Measurements from ENCODE around the gene UNC79.

DNA sequence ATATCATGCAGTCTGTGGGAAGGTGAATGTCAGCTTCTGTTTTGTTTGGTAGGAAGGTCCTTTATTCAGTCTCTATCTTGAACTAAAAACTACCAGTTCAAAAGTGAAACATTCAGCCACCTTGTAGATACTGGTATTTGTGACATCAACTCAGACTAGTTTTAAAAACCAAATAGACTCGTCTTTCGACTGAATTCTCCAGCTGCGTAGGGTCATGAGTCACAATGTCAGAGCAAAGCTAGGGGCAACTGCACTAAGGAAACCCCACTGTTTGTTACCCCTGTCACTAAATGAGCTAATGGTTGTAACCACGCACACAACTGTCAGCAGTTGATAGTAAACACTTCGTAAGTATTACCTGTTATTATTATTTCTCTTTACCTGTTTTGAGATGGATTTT is 212.9 kb downstream of the UNC79 start:
- TF ChIP-seq, protein P1, sequence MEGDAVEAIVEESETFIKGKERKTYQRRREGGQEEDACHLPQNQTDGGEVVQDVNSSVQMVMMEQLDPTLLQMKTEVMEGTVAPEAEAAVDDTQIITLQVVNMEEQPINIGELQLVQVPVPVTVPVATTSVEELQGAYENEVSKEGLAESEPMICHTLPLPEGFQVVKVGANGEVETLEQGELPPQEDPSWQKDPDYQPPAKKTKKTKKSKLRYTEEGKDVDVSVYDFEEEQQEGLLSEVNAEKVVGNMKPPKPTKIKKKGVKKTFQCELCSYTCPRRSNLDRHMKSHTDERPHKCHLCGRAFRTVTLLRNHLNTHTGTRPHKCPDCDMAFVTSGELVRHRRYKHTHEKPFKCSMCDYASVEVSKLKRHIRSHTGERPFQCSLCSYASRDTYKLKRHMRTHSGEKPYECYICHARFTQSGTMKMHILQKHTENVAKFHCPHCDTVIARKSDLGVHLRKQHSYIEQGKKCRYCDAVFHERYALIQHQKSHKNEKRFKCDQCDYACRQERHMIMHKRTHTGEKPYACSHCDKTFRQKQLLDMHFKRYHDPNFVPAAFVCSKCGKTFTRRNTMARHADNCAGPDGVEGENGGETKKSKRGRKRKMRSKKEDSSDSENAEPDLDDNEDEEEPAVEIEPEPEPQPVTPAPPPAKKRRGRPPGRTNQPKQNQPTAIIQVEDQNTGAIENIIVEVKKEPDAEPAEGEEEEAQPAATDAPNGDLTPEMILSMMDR (IDR thresholded peaks at IDR 0.05; ENCODE audit: insufficient read depth, low read length, poor library complexity, severe bottlenecking) = no peak
- no peak for TF ChIP-seq EZH2phosphoT487 (conservative IDR thresholded peaks at IDR 0.05; ENCODE audit: low read length)
